GM18868 (cell line): ENCODE data around the gene GPR35.

ENCODE experiments used
- ATAC-seq: cut with Tn5 transposase; IDR thresholded peaks from one replicate; pipeline ENCODE4 v1.9.1; 2021; ENCODE audit warnings: mild to moderate bottlenecking, moderate library complexity; ENCODE audit not compliant: unreplicated experiment

Gene GPR35

GRCh38 chr2:240588669-240589068, 36.6 kb upstream of the GPR35 start:
- ATAC-seq = no peak

GRCh38 chr2:240589375-240589774, 35.9 kb upstream of the GPR35 start:
- no peak for ATAC-seq

- no peak for ATAC-seq
Observed at GRCh38 chr2:240589850-240590525, 35.3 kb upstream of the GPR35 start.

- no peak for ATAC-seq
Observed at GRCh38 chr2:240590681-240591111, 34.6 kb upstream of the GPR35 start.

GRCh38 chr2:240591226-240591625, 34.1 kb upstream of the GPR35 start:
- ATAC-seq = no peak

- ATAC-seq = no peak
Observed at GRCh38 chr2:240591784-240592183, 33.5 kb upstream of the GPR35 start.

GRCh38 chr2:240593026-240593702, 32.1 kb upstream of the GPR35 start:
- no peak for ATAC-seq

- no peak for ATAC-seq
Observed at GRCh38 chr2:240593703-240594451, 31.4 kb upstream of the GPR35 start.

- no peak for ATAC-seq
Observed at GRCh38 chr2:240594511-240595380, 30.5 kb upstream of the GPR35 start.

- ATAC-seq = no peak
Observed at GRCh38 chr2:240595381-240596079, 29.8 kb upstream of the GPR35 start.

GRCh38 chr2:240596080-240596460, 29.2 kb upstream of the GPR35 start:
- ATAC-seq = no peak

- ATAC-seq = no peak
Observed at GRCh38 chr2:240596491-240596931, 28.8 kb upstream of the GPR35 start.

GRCh38 chr2:240597054-240597418, 28.2 kb upstream of the GPR35 start:
- no peak for ATAC-seq

- no peak for ATAC-seq
Observed at GRCh38 chr2:240597419-240598181, 27.7 kb upstream of the GPR35 start.

- no peak for ATAC-seq
Observed at GRCh38 chr2:240598311-240598911, 26.9 kb upstream of the GPR35 start.

GRCh38 chr2:240599141-240599583, 26.1 kb upstream of the GPR35 start:
- ATAC-seq = no peak

GRCh38 chr2:240600451-240600961, 24.8 kb upstream of the GPR35 start:
- no peak for ATAC-seq

GRCh38 chr2:240601061-240601830, 24.0 kb upstream of the GPR35 start:
- ATAC-seq = no peak
